Measurements from ENCODE around the gene LATS2.

Gene LATS2

DNA sequence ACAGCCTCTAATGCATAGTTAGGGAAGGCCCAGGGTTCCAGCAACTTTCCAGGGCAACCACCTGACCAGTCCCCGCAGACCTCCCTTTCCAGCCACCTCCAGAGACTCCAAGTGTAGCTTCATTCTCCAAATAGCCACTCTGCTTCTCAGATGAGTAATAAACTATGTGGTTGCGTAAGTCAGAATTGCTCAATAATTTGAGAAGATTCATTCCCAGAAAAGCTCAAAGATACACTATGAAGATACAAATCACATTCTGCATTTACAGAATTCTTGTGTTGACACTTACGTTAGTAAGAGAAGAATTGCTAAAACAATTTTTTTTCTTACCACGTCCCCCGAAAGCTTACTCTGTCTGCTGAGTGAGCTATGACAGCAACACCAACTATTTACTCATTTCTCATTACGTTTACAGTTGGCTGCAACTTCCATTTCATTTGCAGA, 8.2 kb upstream of the LATS2 start:
- H3K79me1 ChIP-seq (ENCODE audit: low read depth, low read length) = no peaks in the 10 kb centered on the region
- H3K4me2 ChIP-seq (ENCODE audit: insufficient read depth, low read length, poor library complexity, severe bottlenecking) = no peak overlapping the region
- WGBS, 2 donors (ENCODE audit: extremely low coverage in 2 of 2, insufficient read length in 2 of 2, insufficient replicate concordance in 1 of 2) = no CpG with 5 or more reads among the region's 6 CpGs
- H3K27me3 ChIP-seq (ENCODE audit: control insufficient read depth in 3 of 3, insufficient read depth in 3 of 3, low read depth in 1 of 3, low read length in 3 of 3) = peaks cover 0 to 1% (median 0%) of the 10 kb centered on the region in 3 experiments
- H3K23ac ChIP-seq (ENCODE audit: low read depth, low read length, poor library complexity) = no peak overlapping the region
- H3K9me3 ChIP-seq (replicated peaks in 1 of 2; ENCODE audit: control insufficient read depth in 2 of 2, insufficient read depth in 1 of 2, low read depth in 1 of 2, low read length in 2 of 2) = no peaks in the 10 kb centered on the region
- H4K91ac ChIP-seq (ENCODE audit: low read depth, low read length, poor library complexity) = no peak overlapping the region
- H4K8ac ChIP-seq (ENCODE audit: low read depth, low read length) = no peak overlapping the region
- H3K36me3 ChIP-seq (replicated peaks in 1 of 2; ENCODE audit: control insufficient read depth in 2 of 2, insufficient read depth in 2 of 2, low read length in 2 of 2) = no peaks in the 10 kb centered on the region
- H3K14ac ChIP-seq (ENCODE audit: low read length) = no peak overlapping the region
- H2BK5ac ChIP-seq (ENCODE audit: low read length) = no peak overlapping the region
- H3K27ac ChIP-seq (replicated peaks; ENCODE audit: low read length) = no peak overlapping the region
- H3K4me3 ChIP-seq (ENCODE audit: low read length in 2 of 2) = no peak overlapping the region
- no peaks in the 10 kb centered on the region for H3K4me1 ChIP-seq (ENCODE audit: control insufficient read depth in 2 of 2, insufficient read depth in 1 of 2, low read depth in 1 of 2, low read length in 2 of 2)
- H2BK15ac ChIP-seq (ENCODE audit: low read length) = no peak overlapping the region
- H2BK120ac ChIP-seq (ENCODE audit: low read depth, low read length) = no peak overlapping the region
- no peak overlapping the region for H2AFZ ChIP-seq (ENCODE audit: low read length)
- DNase-seq (ENCODE audit: low spot score) = no peak
- no peak overlapping the region for H2AK5ac ChIP-seq (ENCODE audit: low read depth, low read length)
- no peak overlapping the region for H3K18ac ChIP-seq (ENCODE audit: low read length)
- H3K9ac ChIP-seq (ENCODE audit: low read depth, low read length, poor library complexity) = no peak overlapping the region
- H2BK12ac ChIP-seq (ENCODE audit: low read length) = no peak overlapping the region
- no peak overlapping the region for H3K4ac ChIP-seq (ENCODE audit: low read length)

DNA sequence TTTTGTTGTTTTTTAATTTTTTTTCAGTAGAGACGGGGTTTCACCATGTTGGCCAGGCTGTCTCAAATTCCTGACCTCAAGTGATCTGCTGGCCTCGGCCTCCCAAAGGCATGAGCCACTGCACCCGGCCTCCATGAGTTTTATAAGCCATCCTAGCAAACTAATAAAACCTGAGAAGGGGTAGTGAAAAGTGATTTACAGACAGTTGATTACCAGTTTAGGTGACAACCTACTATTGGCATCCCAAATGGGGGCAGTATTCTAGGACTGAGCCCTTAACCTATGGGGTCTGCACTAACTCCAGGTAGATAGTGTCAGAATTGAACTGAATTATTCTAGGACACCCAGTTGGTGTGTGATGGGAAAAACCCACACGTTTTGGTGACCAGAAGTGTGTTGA, 6.5 kb upstream of the LATS2 start:
- Histone ChIP-seq H3K27me3 (ENCODE audit: control insufficient read depth in 3 of 3, insufficient read depth in 3 of 3, low read depth in 1 of 3, low read length in 3 of 3) (no peaks in the 10 kb centered on the region), H3K36me3 (replicated peaks in 1 of 2; ENCODE audit: control insufficient read depth in 2 of 2, insufficient read depth in 2 of 2, low read length in 2 of 2) (no peaks in the 10 kb centered on the region), H3K4ac (ENCODE audit: low read length) (no peak overlapping the region), H4K91ac (ENCODE audit: low read depth, low read length, poor library complexity) (no peak overlapping the region), H3K9ac (ENCODE audit: low read depth, low read length, poor library complexity) (no peak overlapping the region), H2AK5ac (ENCODE audit: low read depth, low read length) (no peak overlapping the region), H3K23ac (ENCODE audit: low read depth, low read length, poor library complexity) (no peak overlapping the region), H3K4me1 (ENCODE audit: control insufficient read depth in 2 of 2, insufficient read depth in 1 of 2, low read depth in 1 of 2, low read length in 2 of 2) (no peaks in the 10 kb centered on the region), H3K18ac (ENCODE audit: low read length) (no peak overlapping the region), H2BK120ac (ENCODE audit: low read depth, low read length) (no peak overlapping the region), H3K4me3 (ENCODE audit: low read length in 2 of 2) (no peak overlapping the region), H3K79me1 (ENCODE audit: low read depth, low read length) (no peaks in the 10 kb centered on the region), H3K27ac (replicated peaks; ENCODE audit: low read length) (no peak overlapping the region), H2AFZ (ENCODE audit: low read length) (no peak overlapping the region), H2BK12ac (ENCODE audit: low read length) (no peak overlapping the region), H2BK15ac (ENCODE audit: low read length) (no peak overlapping the region), H4K8ac (ENCODE audit: low read depth, low read length) (no peak overlapping the region), H2BK5ac (ENCODE audit: low read length) (no peak overlapping the region), H3K4me2 (ENCODE audit: insufficient read depth, low read length, poor library complexity, severe bottlenecking) (no peak overlapping the region), H3K14ac (ENCODE audit: low read length) (no peak overlapping the region), H3K9me3 (replicated peaks in 1 of 2; ENCODE audit: control insufficient read depth in 2 of 2, insufficient read depth in 1 of 2, low read depth in 1 of 2, low read length in 2 of 2) (no peaks in the 10 kb centered on the region)
- WGBS, 2 donors (ENCODE audit: extremely low coverage in 2 of 2, insufficient read length in 2 of 2, insufficient replicate concordance in 1 of 2) = no CpG with 5 or more reads among the region's 4 CpGs
- no peak for DNase-seq (ENCODE audit: low spot score)

DNA sequence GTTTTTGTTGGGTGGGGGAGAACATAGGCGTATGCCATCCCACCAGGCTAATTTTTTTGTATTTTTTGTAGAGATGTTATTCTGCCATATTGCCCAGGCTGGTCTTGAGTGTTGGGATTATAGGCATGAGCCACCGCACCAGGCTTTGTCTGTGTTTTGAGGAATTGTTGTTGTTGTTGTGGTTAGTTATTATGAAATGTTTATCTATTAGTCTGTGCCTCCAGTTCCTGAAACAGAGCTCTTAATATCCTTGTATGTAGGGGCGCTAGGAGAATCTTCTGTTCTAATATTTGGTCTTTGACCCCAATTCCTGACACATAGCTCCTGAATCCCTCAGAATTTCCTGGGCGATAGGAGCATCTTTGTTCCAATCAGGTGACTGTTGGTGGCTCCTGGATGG, 5.6 kb upstream of the LATS2 start:
- H3K14ac ChIP-seq (ENCODE audit: low read length) = no peak overlapping the region
- no peak overlapping the region for H2AFZ ChIP-seq (ENCODE audit: low read length)
- H2BK12ac ChIP-seq (ENCODE audit: low read length) = no peak overlapping the region
- no peak overlapping the region for H2BK120ac ChIP-seq (ENCODE audit: low read depth, low read length)
- H3K9me3 ChIP-seq (replicated peaks in 1 of 2; ENCODE audit: control insufficient read depth in 2 of 2, insufficient read depth in 1 of 2, low read depth in 1 of 2, low read length in 2 of 2) = no peaks in the 10 kb centered on the region
- peaks cover 0 to 2% (median 0%) of the 10 kb centered on the region in 3 experiments for H3K27me3 ChIP-seq (ENCODE audit: control insufficient read depth in 3 of 3, insufficient read depth in 3 of 3, low read depth in 1 of 3, low read length in 3 of 3)
- no peak overlapping the region for H3K4me2 ChIP-seq (ENCODE audit: insufficient read depth, low read length, poor library complexity, severe bottlenecking)
- no peak overlapping the region for H3K4me3 ChIP-seq (ENCODE audit: low read length in 2 of 2)
- no peak overlapping the region for H2BK15ac ChIP-seq (ENCODE audit: low read length)
- no CpG with 5 or more reads among the region's 4 CpGs for WGBS, 2 donors (ENCODE audit: extremely low coverage in 2 of 2, insufficient read length in 2 of 2, insufficient replicate concordance in 1 of 2)
- H2AK5ac ChIP-seq (ENCODE audit: low read depth, low read length) = no peak overlapping the region
- no peak overlapping the region for H4K8ac ChIP-seq (ENCODE audit: low read depth, low read length)
- no peak overlapping the region for H2BK5ac ChIP-seq (ENCODE audit: low read length)
- H3K23ac ChIP-seq (ENCODE audit: low read depth, low read length, poor library complexity) = no peak overlapping the region
- no peak overlapping the region for H4K91ac ChIP-seq (ENCODE audit: low read depth, low read length, poor library complexity)
- H3K4ac ChIP-seq (ENCODE audit: low read length) = no peak overlapping the region
- H3K36me3 ChIP-seq (replicated peaks in 1 of 2; ENCODE audit: control insufficient read depth in 2 of 2, insufficient read depth in 2 of 2, low read length in 2 of 2) = no peaks in the 10 kb centered on the region
- no peaks in the 10 kb centered on the region for H3K79me1 ChIP-seq (ENCODE audit: low read depth, low read length)
- DNase-seq (ENCODE audit: low spot score) = no peak
- no peak overlapping the region for H3K9ac ChIP-seq (ENCODE audit: low read depth, low read length, poor library complexity)
- no peak overlapping the region for H3K27ac ChIP-seq (replicated peaks; ENCODE audit: low read length)
- no peak overlapping the region for H3K18ac ChIP-seq (ENCODE audit: low read length)
- H3K4me1 ChIP-seq (ENCODE audit: control insufficient read depth in 2 of 2, insufficient read depth in 1 of 2, low read depth in 1 of 2, low read length in 2 of 2) = no peaks in the 10 kb centered on the region

DNA sequence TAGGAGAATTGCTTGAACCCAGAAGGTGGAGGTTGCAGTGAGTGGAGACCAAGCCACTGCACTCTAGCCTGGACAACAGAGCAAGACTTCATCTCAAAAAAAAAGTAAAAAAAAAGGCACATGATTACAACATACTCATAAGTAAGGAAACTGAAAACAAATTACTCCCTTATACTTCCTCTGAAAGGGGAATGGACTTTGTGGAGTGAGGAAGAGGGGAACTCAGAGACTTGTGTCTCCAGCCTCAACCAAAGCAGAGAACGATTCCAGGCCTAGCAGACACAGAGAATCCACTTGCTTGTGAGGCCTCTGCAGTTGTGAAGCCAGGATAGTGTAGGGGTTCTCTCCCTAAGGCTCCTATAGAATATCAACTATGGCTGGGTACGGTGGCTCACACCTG, 4.3 kb upstream of the LATS2 start:
- Histone ChIP-seq H4K8ac (ENCODE audit: low read depth, low read length) (no peak overlapping the region), H3K4me3 (ENCODE audit: low read length in 2 of 2) (no peak overlapping the region), H3K14ac (ENCODE audit: low read length) (no peak overlapping the region), H3K18ac (ENCODE audit: low read length) (no peak overlapping the region), H3K4me1 (ENCODE audit: control insufficient read depth in 2 of 2, insufficient read depth in 1 of 2, low read depth in 1 of 2, low read length in 2 of 2) (peaks cover 0 to 2% of the 10 kb centered on the region in 2 donors), H2BK5ac (ENCODE audit: low read length) (no peak overlapping the region), H3K9ac (ENCODE audit: low read depth, low read length, poor library complexity) (no peak overlapping the region), H3K4me2 (ENCODE audit: insufficient read depth, low read length, poor library complexity, severe bottlenecking) (no peak overlapping the region), H2BK120ac (ENCODE audit: low read depth, low read length) (no peak overlapping the region), H3K36me3 (replicated peaks in 1 of 2; ENCODE audit: control insufficient read depth in 2 of 2, insufficient read depth in 2 of 2, low read length in 2 of 2) (no peaks in the 10 kb centered on the region), H3K79me1 (ENCODE audit: low read depth, low read length) (peaks cover 3% of the 10 kb centered on the region), H3K4ac (ENCODE audit: low read length) (no peak overlapping the region), H3K23ac (ENCODE audit: low read depth, low read length, poor library complexity) (no peak overlapping the region), H4K91ac (ENCODE audit: low read depth, low read length, poor library complexity) (no peak overlapping the region), H3K27me3 (ENCODE audit: control insufficient read depth in 3 of 3, insufficient read depth in 3 of 3, low read depth in 1 of 3, low read length in 3 of 3) (peaks cover 0 to 2% (median 0%) of the 10 kb centered on the region in 3 experiments), H2AK5ac (ENCODE audit: low read depth, low read length) (no peak overlapping the region), H3K9me3 (replicated peaks in 1 of 2; ENCODE audit: control insufficient read depth in 2 of 2, insufficient read depth in 1 of 2, low read depth in 1 of 2, low read length in 2 of 2) (no peaks in the 10 kb centered on the region), H2AFZ (ENCODE audit: low read length) (no peak overlapping the region), H2BK15ac (ENCODE audit: low read length) (no peak overlapping the region), H2BK12ac (ENCODE audit: low read length) (no peak overlapping the region), H3K27ac (replicated peaks; ENCODE audit: low read length) (no peak overlapping the region)
- no CpG with 5 or more reads among the region's 2 CpGs for WGBS, 2 donors (ENCODE audit: extremely low coverage in 2 of 2, insufficient read length in 2 of 2, insufficient replicate concordance in 1 of 2)
- no peak for DNase-seq (ENCODE audit: low spot score)
